ENCODE data around the gene KLHL3.

Gene KLHL3

DNA sequence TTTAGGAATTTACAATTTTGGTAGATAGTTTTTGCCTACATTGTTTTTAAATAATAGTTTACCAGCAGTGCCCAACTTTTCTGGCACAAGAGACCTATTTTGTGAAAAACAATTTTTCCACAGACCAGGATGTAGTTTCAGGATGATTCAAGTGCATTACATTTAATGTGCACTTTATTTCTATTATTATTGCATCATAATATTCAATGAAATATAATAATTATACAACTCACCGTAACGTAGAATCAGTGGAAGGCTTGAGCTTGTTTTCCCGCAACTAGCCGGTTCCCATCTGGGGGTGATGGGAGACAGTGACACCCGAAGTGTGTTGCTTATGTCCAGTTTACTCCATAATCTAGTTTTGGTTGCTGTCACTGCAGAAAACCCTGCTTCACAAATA lies 21.7 kb upstream of the KLHL3 start:
- ATAC-seq (ENCODE audit: low read depth) (no peak), DNase-seq (ENCODE audit: low spot score) (no peak)
- peaks cover 10% of the 10 kb centered on the region for H3K36me3 ChIP-seq (ENCODE audit: low read depth)
- no peak overlapping the region for H3K27ac ChIP-seq (ENCODE audit: poor library complexity, severe bottlenecking)
- no peaks in the 10 kb centered on the region for H3K4me1 ChIP-seq (ENCODE audit: insufficient read depth, poor library complexity, severe bottlenecking)
- TF ChIP-seq, protein P1, sequence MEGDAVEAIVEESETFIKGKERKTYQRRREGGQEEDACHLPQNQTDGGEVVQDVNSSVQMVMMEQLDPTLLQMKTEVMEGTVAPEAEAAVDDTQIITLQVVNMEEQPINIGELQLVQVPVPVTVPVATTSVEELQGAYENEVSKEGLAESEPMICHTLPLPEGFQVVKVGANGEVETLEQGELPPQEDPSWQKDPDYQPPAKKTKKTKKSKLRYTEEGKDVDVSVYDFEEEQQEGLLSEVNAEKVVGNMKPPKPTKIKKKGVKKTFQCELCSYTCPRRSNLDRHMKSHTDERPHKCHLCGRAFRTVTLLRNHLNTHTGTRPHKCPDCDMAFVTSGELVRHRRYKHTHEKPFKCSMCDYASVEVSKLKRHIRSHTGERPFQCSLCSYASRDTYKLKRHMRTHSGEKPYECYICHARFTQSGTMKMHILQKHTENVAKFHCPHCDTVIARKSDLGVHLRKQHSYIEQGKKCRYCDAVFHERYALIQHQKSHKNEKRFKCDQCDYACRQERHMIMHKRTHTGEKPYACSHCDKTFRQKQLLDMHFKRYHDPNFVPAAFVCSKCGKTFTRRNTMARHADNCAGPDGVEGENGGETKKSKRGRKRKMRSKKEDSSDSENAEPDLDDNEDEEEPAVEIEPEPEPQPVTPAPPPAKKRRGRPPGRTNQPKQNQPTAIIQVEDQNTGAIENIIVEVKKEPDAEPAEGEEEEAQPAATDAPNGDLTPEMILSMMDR (IDR thresholded peaks at IDR 0.05; ENCODE audit: poor library complexity, severe bottlenecking), result no peak
- H3K9me3 ChIP-seq (ENCODE audit: severe bottlenecking), result no peaks in the 10 kb centered on the region
- no peak overlapping the region for H3K4me3 ChIP-seq (ENCODE audit: severe bottlenecking)
- H3K27me3 ChIP-seq (ENCODE audit: insufficient read depth, poor library complexity, severe bottlenecking), result no peaks in the 10 kb centered on the region

DNA sequence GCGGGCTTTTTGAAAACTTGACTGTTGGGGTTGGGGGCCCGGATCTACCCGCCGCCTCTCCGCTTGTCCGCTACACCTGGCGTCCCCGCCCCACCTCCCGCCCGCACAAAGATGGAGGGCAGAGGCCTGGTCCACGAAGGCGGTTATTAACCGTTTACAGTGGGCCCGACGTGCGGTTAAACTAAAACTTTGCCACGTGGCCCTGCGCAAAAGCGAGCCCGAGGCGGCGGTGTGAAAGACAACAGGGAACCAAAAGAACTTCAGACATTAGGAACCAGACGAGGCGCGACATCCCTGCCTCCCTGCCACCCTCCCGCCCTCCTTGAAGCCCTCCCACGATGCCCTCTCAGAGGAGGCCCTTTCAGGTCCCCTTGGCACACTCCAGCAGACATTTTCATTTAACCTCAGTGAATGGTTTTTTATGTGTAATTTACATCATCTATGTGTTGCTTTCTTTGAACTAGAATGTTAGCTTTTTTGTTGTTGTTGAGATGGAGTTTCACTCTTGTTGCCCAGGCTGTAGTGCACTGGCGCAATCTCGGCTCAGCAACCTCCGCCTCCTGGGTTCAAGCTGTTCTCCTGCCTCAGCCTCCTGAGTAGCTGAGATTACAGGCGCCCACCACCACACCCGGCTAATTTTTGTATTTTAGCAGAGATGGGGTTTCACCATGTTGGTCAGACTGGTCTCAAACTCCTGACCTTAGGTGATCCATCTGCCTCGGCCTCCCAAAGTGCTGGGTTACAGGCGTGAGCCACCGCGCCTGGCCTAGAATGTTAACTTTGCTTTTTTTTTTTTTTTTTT lies 19.3 kb upstream of the KLHL3 start:
- TF ChIP-seq, protein P1 (IDR thresholded peaks at IDR 0.05; ENCODE audit: poor library complexity, severe bottlenecking), result no peak
- peak; percentile 37 for ATAC-seq (ENCODE audit: low read depth)
- peak overlapping the region; percentile 80 for H3K27ac ChIP-seq (ENCODE audit: poor library complexity, severe bottlenecking)
- peaks cover 34% of the 10 kb centered on the region for H3K36me3 ChIP-seq (ENCODE audit: low read depth)
- peaks cover 6% of the 10 kb centered on the region for H3K4me1 ChIP-seq (ENCODE audit: insufficient read depth, poor library complexity, severe bottlenecking)
- H3K9me3 ChIP-seq (ENCODE audit: severe bottlenecking), result no peaks in the 10 kb centered on the region
- peak; percentile 74 for DNase-seq (ENCODE audit: low spot score)
- no peaks in the 10 kb centered on the region for H3K27me3 ChIP-seq (ENCODE audit: insufficient read depth, poor library complexity, severe bottlenecking)
- H3K4me3 ChIP-seq (ENCODE audit: severe bottlenecking), result peak overlapping the region; percentile 59

DNA sequence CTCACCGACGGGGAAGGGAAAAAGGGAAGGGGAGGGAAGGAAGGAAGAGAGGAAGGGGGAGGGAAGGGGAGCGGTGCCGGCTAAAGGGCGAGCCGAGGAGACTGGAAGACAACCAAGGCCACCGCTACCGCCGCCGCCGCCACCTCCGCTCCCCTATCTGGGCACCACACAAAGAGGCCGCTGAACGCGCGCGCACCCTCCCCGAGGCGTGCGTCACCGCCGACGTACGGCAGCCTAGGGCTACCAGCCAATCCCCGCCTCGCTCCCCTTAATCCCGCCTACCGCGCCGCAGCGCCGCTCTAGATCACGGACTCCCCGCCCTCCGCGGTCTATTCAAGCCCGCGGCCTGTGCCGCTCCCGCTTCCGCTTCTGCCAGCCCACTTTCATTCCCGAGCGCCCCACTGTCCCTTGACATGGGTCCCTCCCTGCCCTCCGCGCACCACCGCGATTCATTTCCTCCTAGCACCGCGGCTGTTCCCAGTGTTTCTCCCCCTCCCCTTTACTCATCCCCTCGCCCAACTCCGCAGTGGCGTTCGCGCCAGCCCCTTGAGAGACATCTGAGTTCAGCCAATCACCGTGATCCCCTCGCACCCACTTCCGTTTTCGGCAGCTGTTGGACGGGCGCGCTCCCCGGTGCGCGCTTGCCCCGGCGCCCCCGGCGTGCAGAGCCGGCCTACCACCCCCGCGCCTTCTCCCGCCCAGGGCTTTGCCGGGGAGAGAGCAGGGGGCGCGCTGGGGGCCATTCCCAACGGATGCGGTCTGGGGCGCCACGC lies 18.5 kb upstream of the KLHL3 start, which contains the start of gene HNRNPA0:
HNRNPA0 (minus strand) TSS at position 176 of the 773 bp plus-strand sequence. CDS start 297 bp downstream, outside the sequence.
- TF ChIP-seq, protein P1 (IDR thresholded peaks at IDR 0.05; ENCODE audit: poor library complexity, severe bottlenecking), result peak; percentile 8
- DNase-seq (ENCODE audit: low spot score) (peak; percentile 97), ATAC-seq (ENCODE audit: low read depth) (peak; percentile 88)
- H3K27me3 ChIP-seq (ENCODE audit: insufficient read depth, poor library complexity, severe bottlenecking), result no peaks in the 10 kb centered on the region
- H3K36me3 ChIP-seq (ENCODE audit: low read depth), result peaks cover 38% of the 10 kb centered on the region
- H3K27ac ChIP-seq (ENCODE audit: poor library complexity, severe bottlenecking), result peak within 1 kb of the TSS; percentile 80
- peaks cover 6% of the 10 kb centered on the region for H3K4me1 ChIP-seq (ENCODE audit: insufficient read depth, poor library complexity, severe bottlenecking)
- no peaks in the 10 kb centered on the region for H3K9me3 ChIP-seq (ENCODE audit: severe bottlenecking)
- peak within 1 kb of the TSS; percentile 59 for H3K4me3 ChIP-seq (ENCODE audit: severe bottlenecking)

DNA sequence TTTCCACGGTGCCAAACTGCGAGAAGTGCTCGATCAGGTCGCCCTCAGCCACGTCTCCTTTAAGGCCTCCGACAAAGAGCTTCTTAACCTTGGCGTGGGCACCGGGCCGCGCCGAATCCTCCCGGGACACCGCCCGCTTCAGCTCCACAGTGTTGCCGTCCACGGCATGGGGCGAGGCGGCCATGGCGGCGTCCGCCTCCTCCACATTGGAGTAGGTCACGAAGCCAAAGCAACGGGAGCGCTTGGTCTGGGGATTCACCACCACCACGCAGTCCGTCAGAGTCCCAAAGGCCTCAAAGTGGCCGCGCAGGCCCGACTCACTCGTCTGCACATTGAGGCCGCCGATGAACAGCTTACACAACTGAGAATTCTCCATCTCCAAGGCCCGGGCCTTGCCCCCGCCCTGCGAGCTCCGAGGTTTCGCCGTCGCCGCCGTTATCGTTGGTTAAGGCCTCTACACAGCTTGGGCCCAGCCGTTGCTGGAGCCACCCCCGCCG lies 17.9 kb upstream of the KLHL3 start:
- Histone ChIP-seq H3K36me3 (ENCODE audit: low read depth) (peaks cover 38% of the 10 kb centered on the region), H3K9me3 (ENCODE audit: severe bottlenecking) (no peaks in the 10 kb centered on the region), H3K4me1 (ENCODE audit: insufficient read depth, poor library complexity, severe bottlenecking) (peaks cover 6% of the 10 kb centered on the region), H3K27me3 (ENCODE audit: insufficient read depth, poor library complexity, severe bottlenecking) (no peaks in the 10 kb centered on the region), H3K27ac (ENCODE audit: poor library complexity, severe bottlenecking) (peak overlapping the region; percentile 80), H3K4me3 (ENCODE audit: severe bottlenecking) (peak overlapping the region; percentile 59)
- ATAC-seq (ENCODE audit: low read depth), result peak; percentile 16
- TF ChIP-seq, protein P1 (IDR thresholded peaks at IDR 0.05; ENCODE audit: poor library complexity, severe bottlenecking), result no peak
- no peak for DNase-seq (ENCODE audit: low spot score)
